ENCODE measurements around the gene GLIS1.

DNA sequence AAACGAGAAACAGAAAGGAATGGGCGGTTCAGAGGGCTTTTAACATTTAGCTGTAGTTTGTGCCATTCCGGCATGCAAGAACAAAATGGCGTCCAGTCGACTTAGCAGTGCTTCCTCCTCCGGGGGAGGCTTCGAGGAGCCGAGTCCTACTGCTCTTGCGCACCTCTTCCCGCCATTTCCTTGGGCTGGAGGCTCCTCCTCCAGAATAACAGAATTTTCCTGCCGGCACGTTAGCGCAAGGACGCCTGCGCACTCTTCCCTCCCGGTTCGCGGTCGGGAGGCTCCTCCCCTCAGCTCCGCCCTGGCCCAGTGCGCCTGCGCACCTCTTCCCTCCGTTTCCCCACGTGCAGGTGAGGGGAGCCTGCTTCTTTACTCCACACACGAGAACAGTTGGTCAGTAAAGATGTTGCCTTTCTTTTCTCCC, 278.7 kb downstream of the GLIS1 start:
- TF ChIP-seq, protein P1, sequence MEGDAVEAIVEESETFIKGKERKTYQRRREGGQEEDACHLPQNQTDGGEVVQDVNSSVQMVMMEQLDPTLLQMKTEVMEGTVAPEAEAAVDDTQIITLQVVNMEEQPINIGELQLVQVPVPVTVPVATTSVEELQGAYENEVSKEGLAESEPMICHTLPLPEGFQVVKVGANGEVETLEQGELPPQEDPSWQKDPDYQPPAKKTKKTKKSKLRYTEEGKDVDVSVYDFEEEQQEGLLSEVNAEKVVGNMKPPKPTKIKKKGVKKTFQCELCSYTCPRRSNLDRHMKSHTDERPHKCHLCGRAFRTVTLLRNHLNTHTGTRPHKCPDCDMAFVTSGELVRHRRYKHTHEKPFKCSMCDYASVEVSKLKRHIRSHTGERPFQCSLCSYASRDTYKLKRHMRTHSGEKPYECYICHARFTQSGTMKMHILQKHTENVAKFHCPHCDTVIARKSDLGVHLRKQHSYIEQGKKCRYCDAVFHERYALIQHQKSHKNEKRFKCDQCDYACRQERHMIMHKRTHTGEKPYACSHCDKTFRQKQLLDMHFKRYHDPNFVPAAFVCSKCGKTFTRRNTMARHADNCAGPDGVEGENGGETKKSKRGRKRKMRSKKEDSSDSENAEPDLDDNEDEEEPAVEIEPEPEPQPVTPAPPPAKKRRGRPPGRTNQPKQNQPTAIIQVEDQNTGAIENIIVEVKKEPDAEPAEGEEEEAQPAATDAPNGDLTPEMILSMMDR (conservative IDR thresholded peaks at IDR 0.05; ENCODE audit: low read length): no peak
- TF ChIP-seq EZH2phosphoT487 (IDR thresholded peaks at IDR 0.05; ENCODE audit: borderline replicate concordance): no peak
